HG03575 (cell line): ENCODE measurements around the gene ASB13.
"Not testable (repeated sequence)": the region's sequence is repeated elsewhere in the genome, so short reads cannot be mapped to it uniquely, and the experiment has no call there.

Experiments
- ATAC-seq: cut with Tn5 transposase; IDR thresholded peaks from one replicate; pipeline ENCODE4 v1.9.1; 2021; ENCODE audit not compliant: unreplicated experiment, insufficient number of reproducible peaks, low FRiP score; ENCODE audit errors: extremely low read depth

Gene ASB13

DNA sequence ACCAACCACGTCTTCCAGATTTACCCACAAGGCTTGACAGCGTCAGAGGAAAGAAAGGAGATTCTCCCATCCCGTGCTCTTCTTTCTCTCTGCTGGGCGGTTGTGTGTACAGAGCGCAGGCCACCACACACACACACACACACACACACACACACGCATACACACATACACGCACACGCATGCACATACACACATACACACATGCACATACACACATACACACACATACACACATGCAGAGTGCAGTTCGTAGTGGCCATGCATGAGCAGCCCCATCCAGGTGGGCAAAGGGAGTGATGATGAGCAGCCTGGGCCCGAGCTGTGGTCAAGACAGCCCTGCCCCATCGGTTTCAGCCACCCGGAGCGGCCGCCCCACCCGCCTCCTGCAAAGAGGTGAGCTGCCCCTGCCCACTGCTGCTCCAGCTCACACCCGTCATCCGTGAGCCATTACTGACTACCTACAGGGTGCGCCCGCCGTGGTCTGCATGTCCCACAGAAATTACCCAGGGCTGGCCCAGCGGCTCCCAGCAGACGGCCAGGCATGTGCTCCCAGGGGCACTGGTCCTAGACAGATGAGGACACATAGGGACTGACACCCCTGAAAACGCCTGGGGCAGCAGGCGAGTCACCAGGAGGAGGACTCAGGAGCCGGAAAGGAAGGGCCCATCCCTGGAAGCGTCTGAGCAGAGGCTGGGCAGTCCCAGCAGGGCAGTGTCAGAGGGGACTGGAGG is 69.6 kb downstream of the ASB13 start:
- no peak for ATAC-seq

- no peak for ATAC-seq
Observed at GRCh38 chr10:5595994-5596471, 70.4 kb downstream of the ASB13 start.

- ATAC-seq: no peak
Observed at GRCh38 chr10:5595591-5595990, 70.8 kb downstream of the ASB13 start.

GRCh38 chr10:5595095-5595494 is 71.3 kb downstream of the ASB13 start:
- no peak for ATAC-seq

DNA sequence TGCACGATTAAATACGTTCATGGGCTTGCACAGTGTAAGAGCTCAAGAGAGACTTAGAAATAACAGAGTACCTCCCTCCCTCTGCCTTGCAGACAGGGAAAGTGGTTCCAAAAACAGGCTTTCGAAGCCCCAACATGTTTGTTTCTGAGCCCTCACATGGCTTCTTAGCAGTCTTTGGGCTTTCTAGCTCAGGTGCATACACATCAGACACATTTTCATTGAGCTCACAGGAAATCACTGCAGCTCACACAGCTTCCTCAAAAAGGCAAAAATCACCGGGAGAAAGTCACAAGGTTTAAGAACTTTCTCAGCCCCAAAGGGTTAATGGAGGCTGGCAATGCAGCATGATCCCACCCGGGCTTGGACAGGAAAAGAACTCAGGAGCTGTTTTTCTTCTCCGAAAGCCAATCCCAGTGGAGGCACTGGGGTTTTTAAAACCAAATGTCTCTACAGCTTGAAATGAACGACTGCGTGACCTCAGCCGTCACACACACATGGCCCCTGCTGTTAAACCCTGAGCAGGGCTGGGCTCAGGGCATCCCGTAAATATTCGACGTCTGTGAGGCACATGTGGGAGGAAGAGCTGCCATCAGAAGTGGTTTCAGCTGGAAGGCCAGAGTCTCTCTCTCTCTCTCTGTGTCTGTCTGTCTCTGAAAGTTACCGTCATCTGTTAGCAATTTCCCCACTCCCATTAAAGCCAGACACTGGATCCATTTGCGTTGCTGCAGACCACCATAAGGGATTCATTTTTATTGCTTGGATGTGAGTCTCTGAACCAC is 71.9 kb downstream of the ASB13 start:
- ATAC-seq: no peak

DNA sequence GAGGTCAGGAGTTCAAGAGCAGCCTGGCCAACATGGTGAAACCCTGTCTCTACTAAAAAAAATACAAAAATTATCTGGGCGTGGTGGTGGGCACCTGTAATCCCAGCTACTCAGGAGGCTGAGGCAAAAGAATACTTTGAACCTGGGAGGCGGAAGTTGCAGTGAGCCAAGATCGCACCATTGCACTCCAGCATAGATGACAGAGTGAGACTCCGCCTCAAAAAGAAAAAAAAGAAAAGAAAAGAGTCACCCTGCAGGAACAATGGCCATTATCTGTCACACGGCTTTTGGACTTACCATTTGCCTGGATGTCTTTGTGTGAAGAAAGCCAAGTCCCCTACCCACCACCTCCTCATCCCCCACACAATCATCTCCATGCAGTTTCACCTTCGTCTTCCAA is 73.0 kb downstream of the ASB13 start:
- ATAC-seq: not testable (repeated sequence)

- no peak for ATAC-seq
Observed at GRCh38 chr10:5592070-5592469, 74.3 kb downstream of the ASB13 start.

DNA sequence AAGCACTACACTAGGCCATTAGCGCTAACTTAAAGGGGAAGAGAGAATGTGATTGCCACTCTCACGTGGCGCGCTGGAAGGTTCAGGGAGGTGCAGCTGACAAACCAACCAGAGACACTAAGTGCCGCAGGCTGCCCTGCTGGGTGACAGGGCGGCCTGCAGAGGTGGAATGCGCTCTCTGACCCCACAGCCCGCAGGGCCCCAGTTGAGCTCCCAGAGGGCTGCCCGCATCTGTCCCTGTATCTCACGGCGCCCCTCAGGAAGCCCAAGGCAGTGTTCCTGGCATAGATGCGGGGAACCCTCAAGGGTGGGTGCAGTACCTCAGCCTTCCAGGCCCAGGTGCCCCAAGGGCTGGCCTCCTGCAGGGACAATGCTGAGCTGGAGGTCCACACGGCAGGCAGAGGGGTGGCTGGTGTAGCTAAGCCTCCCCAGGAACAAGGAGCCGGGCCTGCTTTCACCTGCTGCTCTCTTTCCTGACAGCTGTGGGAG is 75.0 kb downstream of the ASB13 start:
- no peak for ATAC-seq

- ATAC-seq: no peak
Observed at GRCh38 chr10:5590816-5591215, 75.6 kb downstream of the ASB13 start.

DNA sequence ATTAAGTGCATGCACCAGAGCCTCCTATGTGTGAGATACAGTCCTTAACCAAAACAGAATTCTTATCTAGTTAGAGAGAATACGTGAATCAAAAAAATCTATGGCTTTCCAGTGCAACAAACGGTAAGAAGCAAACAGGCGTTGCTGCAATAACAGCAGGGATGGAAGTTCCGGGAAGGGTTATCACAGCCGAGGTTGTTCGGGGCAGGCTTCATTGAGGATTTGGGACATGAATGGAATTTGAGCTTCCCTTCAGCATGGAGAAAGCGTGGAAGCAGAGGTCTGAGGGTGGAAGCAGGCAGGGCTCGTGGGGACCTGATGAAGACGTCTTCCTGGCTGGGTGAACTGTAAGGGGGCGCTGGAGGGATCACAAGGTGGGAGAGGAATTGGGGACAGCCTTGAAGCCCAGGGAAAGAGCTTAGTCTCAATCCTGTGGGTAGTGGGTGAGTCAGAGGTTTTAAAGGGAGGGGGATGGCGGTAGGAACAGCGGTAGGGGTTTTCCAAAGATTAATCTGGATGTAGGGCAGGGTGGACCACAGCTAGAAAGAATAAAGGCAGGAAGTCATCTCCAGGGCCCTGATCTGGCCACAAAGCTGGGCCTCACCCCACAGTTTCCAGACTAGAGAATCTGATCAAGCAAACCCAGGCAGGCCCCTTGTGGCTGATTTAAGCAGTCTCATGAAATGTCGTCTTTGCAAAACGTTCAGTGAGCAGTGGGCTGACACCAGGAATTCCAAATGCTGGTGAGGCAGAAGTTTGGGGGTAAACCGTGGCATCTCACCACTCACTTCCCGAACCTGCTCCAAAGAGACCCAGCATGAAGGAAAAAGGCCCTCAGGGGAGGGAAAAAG is 76.5 kb downstream of the ASB13 start:
- ATAC-seq: no peak

DNA sequence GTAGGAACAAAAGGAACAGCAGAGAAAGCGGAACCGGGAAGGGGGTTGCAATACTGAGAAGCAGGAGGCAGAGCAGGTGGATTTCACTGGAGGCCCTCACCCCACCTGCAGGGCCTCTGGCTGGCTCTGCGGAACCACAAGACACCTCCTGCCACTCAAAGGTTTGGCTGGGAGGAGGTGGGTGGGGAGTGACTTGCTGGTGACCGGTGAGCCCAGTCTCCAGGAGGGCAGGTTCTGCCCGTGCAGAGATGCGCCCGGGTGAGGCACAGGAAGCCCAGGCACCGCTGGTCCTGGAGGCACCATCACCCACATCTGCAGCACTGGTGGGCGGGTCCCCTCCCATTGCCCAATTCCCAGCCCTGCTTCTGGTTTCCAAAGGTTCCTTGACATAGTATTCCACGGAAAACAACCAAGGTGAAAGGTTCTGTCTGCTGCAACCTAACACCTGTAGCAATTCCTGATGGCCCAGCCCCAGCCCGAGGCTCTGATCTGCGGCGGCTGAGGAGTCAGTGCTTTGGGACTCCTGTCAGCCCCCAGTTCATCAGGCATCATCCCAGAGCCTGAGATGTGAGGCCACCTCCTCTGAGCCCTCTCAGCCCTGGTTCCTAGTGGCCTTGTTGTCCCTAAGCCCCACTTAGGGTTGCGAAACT is 77.3 kb downstream of the ASB13 start:
- no peak for ATAC-seq
